ENCODE results near the gene ESF1.

Gene ESF1

GRCh38 chr20:13756551-13756950, 28.2 kb downstream of the ESF1 start:
- ChIA-PET CTCF (no interaction called here), POLR2A (no interaction called here)
- no peak for DNase-seq (ENCODE audit: extremely low spot score)
- TF ChIP-seq BHLHE40 (IDR thresholded peaks at IDR 0.05; ENCODE audit: borderline replicate concordance) (no peak), FOXM1 (IDR thresholded peaks at IDR 0.05; ENCODE audit: borderline replicate concordance) (no peak), TARDBP (IDR thresholded peaks at IDR 0.05) (no peak)

GRCh38 chr20:13755809-13756208, 28.9 kb downstream of the ESF1 start:
- TF ChIP-seq ZNF384 (IDR thresholded peaks at IDR 0.05) (no peak), ARNT (IDR thresholded peaks at IDR 0.05) (no peak), HDGF (IDR thresholded peaks at IDR 0.05; ENCODE audit: borderline replicate concordance) (no peak), ELF4 (IDR thresholded peaks at IDR 0.05) (no peak), FOXA1 (IDR thresholded peaks at IDR 0.05) (no peak), NFRKB (IDR thresholded peaks at IDR 0.05) (no peak), SP1 (IDR thresholded peaks at IDR 0.05) (no peak), FOXK2 (IDR thresholded peaks at IDR 0.05) (no peak), L3MBTL2 (conservative IDR thresholded peaks at IDR 0.05) (no peak), TARDBP (IDR thresholded peaks at IDR 0.05) (no peak), FOXM1 (IDR thresholded peaks at IDR 0.05; ENCODE audit: borderline replicate concordance) (no peak), SUZ12 (IDR thresholded peaks at IDR 0.05) (no peak), LEF1 (IDR thresholded peaks at IDR 0.05; ENCODE audit: borderline replicate concordance) (no peak), BHLHE40 (IDR thresholded peaks at IDR 0.05; ENCODE audit: borderline replicate concordance) (no peak), PKNOX1 (IDR thresholded peaks at IDR 0.05) (no peak), CTBP1 (IDR thresholded peaks at IDR 0.05; ENCODE audit: borderline replicate concordance) (no peak)
- CTCF ChIA-PET, result no interaction called here
- DNase-seq (ENCODE audit: extremely low spot score), result no peak
- POLR2A ChIA-PET, result no interaction called here

GRCh38 chr20:13753436-13754036, 31.2 kb downstream of the ESF1 start:
- ChIA-PET POLR2A (no interaction called here), CTCF (no interaction called here)
- no peak for TF ChIP-seq ARNT (IDR thresholded peaks at IDR 0.05)
- TF ChIP-seq FOXM1 (IDR thresholded peaks at IDR 0.05; ENCODE audit: borderline replicate concordance), result no peak
- TF ChIP-seq ELF4 (IDR thresholded peaks at IDR 0.05), result no peak
- no peak for TF ChIP-seq PKNOX1 (IDR thresholded peaks at IDR 0.05)
- no peak for TF ChIP-seq CTBP1 (IDR thresholded peaks at IDR 0.05; ENCODE audit: borderline replicate concordance)
- no peak for TF ChIP-seq BHLHE40 (IDR thresholded peaks at IDR 0.05; ENCODE audit: borderline replicate concordance)
- no peak for TF ChIP-seq FOXK2 (IDR thresholded peaks at IDR 0.05)
- no peak for TF ChIP-seq TARDBP (IDR thresholded peaks at IDR 0.05)
- no peak for DNase-seq (ENCODE audit: extremely low spot score)

- POLR2A ChIA-PET, result no interaction called here
- CTCF ChIA-PET, result no interaction called here
- TF ChIP-seq BHLHE40 (IDR thresholded peaks at IDR 0.05; ENCODE audit: borderline replicate concordance), result no peak
- TF ChIP-seq ZNF384 (IDR thresholded peaks at IDR 0.05), result no peak
- TF ChIP-seq LEF1 (IDR thresholded peaks at IDR 0.05; ENCODE audit: borderline replicate concordance), result no peak
- no peak for TF ChIP-seq CTBP1 (IDR thresholded peaks at IDR 0.05; ENCODE audit: borderline replicate concordance)
- TF ChIP-seq ARNT (IDR thresholded peaks at IDR 0.05), result no peak
- no peak for TF ChIP-seq ELF4 (IDR thresholded peaks at IDR 0.05)
- TF ChIP-seq PKNOX1 (IDR thresholded peaks at IDR 0.05), result no peak
- no peak for TF ChIP-seq L3MBTL2 (conservative IDR thresholded peaks at IDR 0.05)
- no peak for TF ChIP-seq FOXK2 (IDR thresholded peaks at IDR 0.05)
- TF ChIP-seq SUZ12 (IDR thresholded peaks at IDR 0.05), result no peak
- TF ChIP-seq HDGF (IDR thresholded peaks at IDR 0.05; ENCODE audit: borderline replicate concordance), result no peak
- no peak for TF ChIP-seq FOXA1 (IDR thresholded peaks at IDR 0.05)
- no peak for TF ChIP-seq NFRKB (IDR thresholded peaks at IDR 0.05)
These were observed 34.9 kb downstream of the ESF1 start for GRCh38 chr20:13749811-13750210.

GRCh38 chr20:13745784-13746183, 38.9 kb downstream of the ESF1 start:
- CTCF ChIA-PET, result no interaction called here

More at GRCh38 chr20:13749811-13750210, 34.9 kb downstream of the ESF1 start:
- DNase-seq (ENCODE audit: extremely low spot score), result no peak

GRCh38 chr20:13744352-13744751, 40.4 kb downstream of the ESF1 start:
- POLR2A ChIA-PET, result no interaction called here
- CTCF ChIA-PET, result no interaction called here
- TF ChIP-seq LEF1 (IDR thresholded peaks at IDR 0.05; ENCODE audit: borderline replicate concordance) (no peak), PKNOX1 (IDR thresholded peaks at IDR 0.05) (no peak), HDGF (IDR thresholded peaks at IDR 0.05; ENCODE audit: borderline replicate concordance) (no peak), FOXM1 (IDR thresholded peaks at IDR 0.05; ENCODE audit: borderline replicate concordance) (no peak), SUZ12 (IDR thresholded peaks at IDR 0.05) (no peak), BHLHE40 (IDR thresholded peaks at IDR 0.05; ENCODE audit: borderline replicate concordance) (no peak), ZNF384 (IDR thresholded peaks at IDR 0.05) (no peak), FOXA1 (IDR thresholded peaks at IDR 0.05) (no peak), ARNT (IDR thresholded peaks at IDR 0.05) (no peak), CTBP1 (IDR thresholded peaks at IDR 0.05; ENCODE audit: borderline replicate concordance) (no peak), L3MBTL2 (conservative IDR thresholded peaks at IDR 0.05) (no peak), TARDBP (IDR thresholded peaks at IDR 0.05) (no peak), ELF4 (IDR thresholded peaks at IDR 0.05) (no peak), SP1 (IDR thresholded peaks at IDR 0.05) (no peak), NFRKB (IDR thresholded peaks at IDR 0.05) (no peak)
- DNase-seq (ENCODE audit: extremely low spot score), result no peak

More at GRCh38 chr20:13745784-13746183, 38.9 kb downstream of the ESF1 start:
- no peak for DNase-seq (ENCODE audit: extremely low spot score)
- POLR2A ChIA-PET, result no interaction called here
- TF ChIP-seq TARDBP (IDR thresholded peaks at IDR 0.05), result no peak
- TF ChIP-seq FOXA1 (IDR thresholded peaks at IDR 0.05), result no peak
- no peak for TF ChIP-seq LEF1 (IDR thresholded peaks at IDR 0.05; ENCODE audit: borderline replicate concordance)
- TF ChIP-seq FOXM1 (IDR thresholded peaks at IDR 0.05; ENCODE audit: borderline replicate concordance), result no peak
- TF ChIP-seq ZNF384 (IDR thresholded peaks at IDR 0.05), result no peak
- no peak for TF ChIP-seq CTBP1 (IDR thresholded peaks at IDR 0.05; ENCODE audit: borderline replicate concordance)
- TF ChIP-seq FOXK2 (IDR thresholded peaks at IDR 0.05), result no peak
- no peak for TF ChIP-seq SP1 (IDR thresholded peaks at IDR 0.05)
- TF ChIP-seq ELF4 (IDR thresholded peaks at IDR 0.05), result no peak
- no peak for TF ChIP-seq HDGF (IDR thresholded peaks at IDR 0.05; ENCODE audit: borderline replicate concordance)

All from HEK293T (cell line).